GM12873 (cell line): ENCODE data around the gene MESD.

ENCODE experiments used
- CTCF ChIP-seq: IDR thresholded peaks from 2 replicates; pipeline ENCODE4 v1.5.1; 2012; ENCODE audit warnings: low read depth, mild to moderate bottlenecking, moderate library complexity, low read length, control low read depth; ENCODE audit not compliant: insufficient read depth; ENCODE audit errors: missing control alignments

Gene MESD

GRCh38 chr15:80970018-80970657 lies 19.5 kb downstream of the MESD start:
- peak; percentile 76 for TF ChIP-seq CTCF

- TF ChIP-seq CTCF = no peak
Observed at GRCh38 chr15:80969316-80969715, 20.3 kb downstream of the MESD start.

GRCh38 chr15:80967991-80968510 lies 21.6 kb downstream of the MESD start:
- TF ChIP-seq CTCF = no peak

- no peak for TF ChIP-seq CTCF
Observed at GRCh38 chr15:80967451-80967850, 22.2 kb downstream of the MESD start.

GRCh38 chr15:80966431-80967197 lies 23.0 kb downstream of the MESD start:
- no peak for TF ChIP-seq CTCF

GRCh38 chr15:80958818-80959495 lies 30.7 kb downstream of the MESD start:
- TF ChIP-seq CTCF = no peak

- no peak for TF ChIP-seq CTCF
Observed at GRCh38 chr15:80957976-80958375, 31.6 kb downstream of the MESD start.
